NCI-H1694 treated with DMSO at 0.1 percent for 48 hours (cell line): Measurements from ENCODE around the gene ADARB2.

Experiments used
- DNase-seq: peaks from one replicate; lab custom pipeline; 2025; lab: John Stamatoyannopoulos, UW

ADARB2 gene

DNA sequence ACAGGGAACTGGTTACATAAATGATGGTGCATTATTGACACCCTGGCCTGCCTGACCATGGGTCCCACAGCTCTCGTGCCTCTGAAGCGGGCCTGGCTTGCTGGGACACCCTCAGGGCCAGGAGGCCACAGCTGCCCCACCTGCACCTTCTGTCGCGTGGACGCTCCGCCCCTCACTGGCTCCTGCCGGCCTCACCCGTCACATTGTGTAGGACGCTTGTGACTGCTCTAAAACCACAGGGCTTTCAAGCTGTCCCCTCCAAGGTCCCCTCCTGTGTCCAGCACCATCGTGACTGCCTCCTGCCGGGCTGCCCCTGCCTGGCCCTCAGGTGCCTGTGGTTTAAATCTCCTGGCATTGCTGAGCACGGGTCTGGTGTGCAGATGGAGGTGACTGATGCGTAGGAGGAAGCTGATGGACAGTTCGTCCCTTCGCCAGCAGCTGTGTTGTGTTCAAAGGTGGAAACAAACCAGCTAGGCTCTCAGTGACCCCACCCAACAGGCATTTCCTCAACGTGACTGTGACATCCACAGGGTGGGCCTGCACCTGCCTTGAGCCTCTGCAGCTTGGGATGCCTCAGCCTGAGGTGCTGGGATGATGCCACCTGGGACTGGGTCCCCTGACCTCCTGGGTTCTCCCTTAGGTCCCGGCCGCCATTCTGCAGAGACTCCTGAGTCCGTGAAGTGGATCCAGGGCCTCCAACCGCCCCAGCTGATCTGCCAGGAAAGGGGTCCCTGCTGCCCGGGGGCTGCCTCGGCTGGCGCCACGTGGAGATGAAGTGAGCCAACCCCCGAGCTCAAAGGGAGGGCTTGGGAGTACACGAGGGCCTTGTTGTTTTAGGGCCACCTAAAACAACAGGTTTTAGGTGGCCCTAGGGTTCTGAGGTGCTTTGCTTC, 532.6 kb downstream of the ADARB2 start:
- DNase-seq = no peak

DNA sequence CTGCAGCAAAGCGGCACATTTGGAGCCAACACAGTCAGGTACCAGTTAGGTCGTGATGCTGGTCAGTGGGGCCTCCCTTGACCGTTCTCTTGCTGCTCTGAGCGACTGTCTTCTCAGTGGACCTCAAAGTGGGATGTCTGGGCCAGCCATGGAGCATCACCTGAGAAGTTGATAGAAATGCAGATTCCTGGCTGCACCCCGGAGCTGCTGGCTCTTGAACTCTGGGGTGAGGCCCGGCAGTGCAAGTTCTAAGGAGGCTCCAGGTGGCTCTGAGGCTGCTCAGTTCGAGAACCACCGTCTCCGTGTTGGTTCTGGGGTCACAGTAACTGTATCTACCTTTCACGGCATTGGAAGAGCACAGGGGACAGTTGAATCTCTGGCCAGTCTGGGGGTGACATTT, 533.6 kb downstream of the ADARB2 start:
- no peak for DNase-seq

DNA sequence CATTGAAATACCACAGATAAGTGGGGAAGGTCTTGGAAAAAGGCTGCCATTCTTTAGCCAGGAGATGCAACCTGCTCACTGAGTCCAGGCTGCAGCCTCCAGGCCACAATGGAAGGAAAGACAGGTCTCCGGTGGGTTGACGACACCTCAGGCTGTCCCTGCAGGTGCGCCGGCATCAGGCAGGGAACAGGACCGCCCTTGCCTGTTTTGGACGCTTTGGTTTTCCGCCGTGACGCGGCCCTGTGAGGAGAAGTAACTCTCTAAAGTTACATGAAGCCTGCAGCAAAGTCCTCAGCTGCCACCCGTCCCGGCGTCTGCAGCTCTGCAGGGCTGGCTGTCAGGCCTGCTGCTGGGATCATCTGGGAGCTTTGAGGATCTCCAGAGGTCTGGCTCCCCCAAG, 534.1 kb downstream of the ADARB2 start:
- DNase-seq = no peak

DNA sequence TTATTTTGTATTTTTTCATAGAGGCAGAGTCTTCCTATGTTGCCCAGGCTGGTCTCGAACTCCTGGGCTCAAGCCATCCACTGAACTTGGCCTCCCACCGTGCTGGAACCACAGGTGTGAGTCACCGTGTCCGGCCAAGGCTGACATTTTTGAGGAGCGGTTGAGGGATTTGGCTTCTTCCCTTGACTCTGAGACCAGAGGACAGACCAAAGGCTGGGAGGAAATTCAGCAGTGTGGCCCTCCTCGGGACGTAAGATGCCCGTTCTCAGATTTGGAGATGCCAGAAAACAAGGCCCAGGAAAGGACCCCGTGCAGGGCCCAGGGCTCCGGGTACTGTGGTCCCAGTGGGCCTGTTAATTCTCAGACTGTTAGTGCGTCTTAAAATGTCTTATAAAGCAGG, 535.0 kb downstream of the ADARB2 start:
- no peak for DNase-seq

DNA sequence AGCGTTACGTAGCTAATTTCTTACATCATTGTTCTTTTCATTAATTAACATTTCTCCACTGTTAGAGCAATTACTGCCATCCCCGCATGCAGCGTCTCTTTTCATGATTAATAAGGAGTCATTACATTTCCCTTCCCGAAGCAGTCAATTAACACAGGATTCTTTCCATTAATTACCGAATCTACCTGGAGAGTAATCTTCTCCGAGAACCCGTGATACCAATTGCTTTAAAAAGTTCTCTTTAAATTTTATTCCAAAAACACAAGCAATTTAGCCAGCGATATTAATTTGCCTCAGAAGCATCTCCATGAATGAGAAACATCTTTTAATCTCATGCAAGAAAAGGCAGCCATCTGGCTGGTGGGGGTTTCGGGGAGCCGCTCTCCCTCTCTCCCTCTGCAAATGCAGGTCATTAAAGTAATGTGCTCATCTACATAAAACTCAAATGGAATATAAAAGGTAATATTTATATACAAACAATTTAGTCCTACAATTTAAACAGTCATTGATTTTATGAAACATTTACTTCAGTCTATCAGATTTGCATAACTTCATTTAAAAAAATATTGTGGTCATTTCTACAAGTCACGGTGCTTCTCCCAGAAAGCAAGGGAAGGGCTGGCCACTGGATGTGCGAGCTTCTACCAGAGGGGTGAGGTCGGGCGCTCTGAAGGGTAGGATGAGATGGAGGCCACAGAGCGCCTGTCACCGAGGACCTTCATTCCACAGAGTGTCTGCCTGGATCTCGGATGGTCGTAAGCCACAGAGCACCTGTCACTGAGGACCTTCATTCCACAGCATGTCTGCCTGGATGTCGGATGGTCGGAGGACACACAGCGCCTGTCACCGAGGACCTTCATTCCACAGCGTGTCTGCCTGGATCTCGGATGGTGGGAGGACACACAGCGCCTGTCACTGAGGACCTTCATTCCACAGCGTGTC, 536.2 kb downstream of the ADARB2 start:
- DNase-seq = peak; percentile 6

DNA sequence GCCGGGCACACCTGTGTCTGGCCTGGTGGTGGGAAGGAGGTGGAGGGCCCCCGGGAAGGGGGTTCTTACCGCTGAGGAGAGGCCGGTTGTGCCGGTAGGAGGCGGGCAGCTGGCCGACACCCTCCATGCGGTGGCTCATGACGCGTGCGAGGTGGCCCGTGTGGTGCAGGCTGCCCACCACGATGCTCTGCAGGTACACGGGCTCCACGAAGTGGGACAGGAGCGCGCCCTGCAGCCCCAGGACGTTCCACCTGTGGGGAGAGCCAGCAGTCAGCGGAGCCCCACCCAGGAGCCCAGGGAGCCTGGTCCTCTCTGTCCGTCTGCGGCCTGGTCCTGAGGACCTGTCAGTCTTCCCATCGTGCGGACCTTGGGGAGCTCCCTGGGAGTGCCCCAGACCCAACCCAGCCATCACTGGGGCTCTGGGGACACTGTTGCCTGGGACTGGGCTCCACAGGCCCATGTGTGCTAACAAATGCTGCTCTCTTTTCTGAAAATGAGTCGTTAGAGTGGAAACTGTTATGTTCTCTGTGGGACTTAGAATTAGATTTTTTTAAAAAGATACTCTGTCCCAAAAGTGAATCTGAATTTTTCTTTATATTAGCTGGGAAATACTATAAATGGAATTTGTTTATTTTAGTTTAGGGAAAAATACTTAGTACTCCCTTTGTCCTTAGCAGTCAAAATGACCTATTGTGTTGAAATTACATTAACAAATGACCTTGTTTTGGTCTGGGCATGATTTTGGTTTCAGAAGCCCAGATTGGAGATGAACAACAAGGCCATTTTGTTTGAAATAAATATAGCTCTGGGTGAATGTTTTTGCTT, 537.2 kb downstream of the ADARB2 start:
- no peak for DNase-seq

DNA sequence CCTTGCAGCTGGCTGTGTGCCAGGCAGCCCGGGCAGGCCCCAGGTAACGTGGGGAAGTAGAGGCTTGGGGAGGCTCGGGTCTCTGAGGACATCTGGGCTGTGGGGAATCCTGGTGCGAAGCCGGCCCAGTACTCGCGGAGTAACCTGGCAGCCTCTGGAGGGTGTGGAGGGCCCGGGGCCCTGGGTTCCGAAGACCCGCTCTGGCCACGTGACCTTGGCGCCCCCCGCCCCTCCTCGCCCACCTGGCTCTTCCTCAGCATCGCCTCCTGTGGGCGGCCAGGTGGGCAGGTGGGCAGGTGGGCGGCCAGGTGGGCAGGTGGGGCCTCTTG, 538.0 kb downstream of the ADARB2 start:
- DNase-seq = no peak

DNA sequence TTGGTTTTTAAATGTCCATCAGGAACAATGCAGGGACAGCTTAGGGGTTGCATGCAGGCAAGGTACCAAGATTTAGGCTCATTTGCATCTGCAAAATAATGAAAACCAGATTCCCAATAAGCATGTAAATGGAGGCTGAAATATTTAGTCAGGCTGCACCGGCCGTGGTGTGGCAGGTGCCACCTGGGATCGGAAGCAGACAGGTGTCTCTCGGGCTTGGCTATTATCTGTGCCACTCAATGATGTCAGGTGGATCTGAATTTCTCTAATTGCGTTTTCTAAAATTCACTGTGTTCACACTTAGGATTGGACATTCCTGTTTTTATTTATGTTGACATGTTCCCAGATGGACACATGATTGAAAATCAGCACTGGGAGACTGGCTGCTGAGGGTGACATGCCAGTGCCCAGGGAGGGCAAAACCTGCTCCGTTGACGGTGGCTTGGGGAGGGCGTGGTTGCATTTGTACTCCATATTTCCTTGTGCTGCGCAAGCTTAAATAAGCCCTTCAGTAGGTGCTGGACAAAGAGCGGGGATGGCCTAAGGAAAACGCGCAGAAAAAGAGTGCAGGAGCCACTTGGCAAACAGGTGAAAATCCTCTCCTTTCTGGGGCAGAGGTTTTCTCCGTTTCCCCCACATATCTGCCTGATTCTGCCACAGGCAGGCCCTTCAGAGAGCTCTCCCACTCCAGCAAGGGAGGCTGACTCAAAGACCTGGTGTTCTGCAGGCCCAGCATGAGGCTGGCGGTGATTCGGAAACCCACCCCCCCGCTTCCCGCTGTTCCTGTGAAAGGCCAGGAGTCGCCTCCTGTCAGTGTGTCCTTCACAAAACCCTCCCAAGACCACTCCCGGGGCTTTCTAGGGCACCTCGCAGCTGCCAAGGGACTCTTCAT, 538.6 kb downstream of the ADARB2 start:
- no peak for DNase-seq

DNA sequence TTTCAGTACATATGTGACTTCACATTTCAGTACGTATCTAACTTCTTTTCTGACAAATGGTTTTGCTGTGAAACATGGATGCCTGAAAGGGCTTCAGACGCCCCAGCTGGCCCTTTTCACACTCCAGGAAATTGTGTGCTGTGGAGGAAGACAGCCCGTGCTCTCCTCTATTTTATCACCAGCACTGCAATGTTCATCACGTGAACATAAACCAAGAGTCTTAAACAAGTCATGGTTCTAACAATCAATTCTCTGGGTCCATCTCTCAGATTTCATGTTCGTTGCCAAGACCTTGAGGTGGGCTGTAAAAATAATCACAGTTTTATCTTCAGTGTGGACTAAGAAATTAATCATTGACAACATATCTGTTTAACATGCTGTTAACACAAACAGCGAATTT, 539.9 kb downstream of the ADARB2 start:
- DNase-seq = no peak

DNA sequence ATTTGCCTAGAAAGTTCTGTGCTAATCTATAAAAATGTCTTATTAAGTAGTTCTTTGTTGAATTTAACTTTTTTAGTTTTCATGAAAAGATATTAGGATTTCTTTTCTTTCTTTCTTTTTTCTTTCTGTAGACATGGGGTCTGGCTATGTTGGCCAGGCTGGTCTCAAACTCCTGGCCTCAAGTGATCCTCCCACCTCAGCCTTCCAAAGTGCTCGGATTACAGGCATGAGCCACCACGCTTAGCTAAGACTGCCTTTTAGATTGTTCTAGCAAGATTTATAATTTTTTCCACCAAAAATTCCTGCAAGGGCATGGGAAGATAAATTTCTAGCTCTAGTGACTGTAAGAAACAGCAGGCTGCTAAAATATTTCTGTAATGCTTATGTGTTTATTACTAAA, 540.7 kb downstream of the ADARB2 start:
- no peak for DNase-seq

DNA sequence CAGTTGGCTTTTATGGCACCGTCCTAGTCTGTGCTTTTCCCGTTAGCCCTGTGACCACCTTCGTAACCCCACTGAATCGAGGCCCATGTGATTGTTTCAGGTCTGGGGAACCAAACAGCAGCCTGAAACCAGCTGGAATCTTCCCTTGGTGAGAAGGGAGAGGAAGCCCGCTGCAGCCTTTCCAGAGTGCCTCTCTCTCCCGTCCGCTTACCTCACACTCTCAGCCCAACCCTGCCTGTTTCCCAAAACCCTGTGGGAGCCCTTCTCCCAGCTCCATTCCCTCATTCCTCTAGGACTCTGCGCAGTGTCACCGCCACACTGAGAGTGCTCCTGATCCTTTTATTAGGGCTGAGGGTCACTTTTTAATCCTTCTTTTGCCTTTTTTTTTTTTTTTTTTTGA, 541.5 kb downstream of the ADARB2 start:
- no peak for DNase-seq

DNA sequence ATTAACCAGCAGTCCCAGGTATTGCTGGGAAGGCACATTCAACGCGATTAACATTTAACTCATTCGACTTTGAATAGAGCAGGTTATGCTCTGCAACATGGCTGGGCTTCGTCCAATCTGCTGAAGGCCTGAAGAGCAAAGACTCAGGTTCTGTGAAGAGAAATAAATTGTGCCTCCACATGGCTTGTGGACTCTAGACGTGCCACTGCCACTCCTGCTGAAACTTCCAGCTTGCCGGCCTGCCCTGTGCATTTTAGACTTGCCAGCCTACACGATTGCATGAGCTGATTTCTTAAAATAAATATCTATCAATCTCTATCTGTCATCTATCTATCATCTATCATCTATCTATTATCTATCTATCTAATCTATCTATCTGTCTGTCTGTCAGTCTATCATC, 543.2 kb downstream of the ADARB2 start:
- DNase-seq = no peak

DNA sequence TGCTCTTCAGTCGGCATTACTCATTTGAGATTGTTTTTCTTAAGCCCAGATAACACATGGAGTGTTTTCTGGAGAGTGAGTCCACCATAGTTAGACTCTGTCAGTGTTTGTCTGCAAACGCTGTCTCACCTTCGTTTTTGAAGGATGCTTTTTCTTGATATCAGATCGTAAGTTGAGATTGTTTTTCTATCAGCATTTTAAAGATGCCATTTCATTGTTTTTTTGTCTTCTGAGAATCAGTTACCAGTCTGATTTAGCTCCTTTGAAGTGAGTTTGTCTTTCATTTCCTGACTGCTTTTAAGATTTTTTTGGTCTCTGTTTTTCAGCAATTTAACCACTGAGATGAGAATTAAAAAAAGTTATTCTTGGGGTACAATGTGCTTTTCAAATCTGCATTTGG, 543.8 kb downstream of the ADARB2 start:
- DNase-seq = no peak

DNA sequence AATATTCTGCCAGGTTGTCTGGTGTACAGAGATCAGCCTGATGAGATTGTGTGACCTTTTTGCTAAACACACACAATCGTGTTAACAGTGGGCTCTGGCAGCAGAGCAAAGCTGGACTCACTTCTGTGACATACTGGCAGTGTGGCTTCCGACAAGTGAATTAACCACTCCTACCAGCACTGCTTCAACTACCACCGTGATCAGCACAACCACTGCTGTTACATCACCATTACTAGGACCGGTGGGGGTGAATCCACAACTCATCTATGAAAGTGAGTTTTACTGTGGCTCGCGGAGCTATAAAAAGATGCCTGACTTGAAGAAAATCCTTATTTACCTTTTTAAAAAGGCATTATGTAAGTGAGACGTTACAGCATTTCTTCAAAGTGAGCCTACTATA, 545.6 kb downstream of the ADARB2 start:
- DNase-seq = no peak

DNA sequence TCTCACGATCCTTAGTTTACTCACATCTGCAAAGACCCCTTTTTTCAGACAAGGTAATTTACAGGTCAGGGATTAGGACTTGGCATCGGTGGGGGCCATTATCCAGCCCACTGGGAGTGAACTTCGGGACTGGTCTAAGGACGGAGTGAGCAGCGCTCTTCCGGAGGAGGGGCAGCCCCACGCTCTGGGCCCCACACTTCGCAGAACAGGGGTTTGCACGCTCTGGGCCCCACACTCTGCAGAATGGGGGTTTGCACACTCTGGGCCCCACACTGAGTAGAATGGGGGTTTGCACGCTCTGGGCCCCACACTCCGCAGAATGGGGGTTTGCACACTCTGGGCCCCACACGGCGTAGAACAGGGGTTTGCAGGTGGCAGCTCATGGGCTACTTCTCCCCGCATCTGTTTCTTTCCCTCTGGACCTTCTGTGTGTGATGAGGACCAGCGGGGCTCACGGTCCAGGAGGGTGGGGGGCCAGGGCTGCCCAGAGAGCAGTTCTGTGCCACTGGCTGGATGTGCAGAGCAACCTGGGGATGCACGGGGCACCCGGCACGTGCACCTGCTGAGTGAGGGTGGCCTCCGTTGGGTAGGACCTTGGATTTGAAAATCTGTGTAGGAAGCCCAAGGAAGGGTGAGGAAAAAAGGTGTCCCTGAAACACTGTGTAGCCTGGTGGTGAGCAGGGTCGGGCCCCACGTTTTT, 546.4 kb downstream of the ADARB2 start:
- DNase-seq = no peak

DNA sequence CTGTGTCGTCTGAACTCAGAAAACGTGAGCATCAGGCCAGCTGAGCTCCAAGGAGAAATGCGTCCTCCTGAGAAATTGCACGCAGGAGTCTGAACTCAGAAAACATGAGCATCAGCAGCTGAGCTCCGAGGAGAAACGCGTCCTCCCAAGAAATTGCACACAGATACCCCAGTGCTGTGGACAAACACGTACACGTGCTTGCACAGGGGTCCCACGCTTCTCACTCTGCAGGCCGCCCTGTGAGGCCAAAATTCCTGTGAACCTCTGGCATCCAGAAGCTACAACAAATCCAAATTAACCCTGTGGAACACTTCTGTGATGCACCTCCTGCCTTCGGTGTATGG, 547.3 kb downstream of the ADARB2 start:
- DNase-seq = no peak

DNA sequence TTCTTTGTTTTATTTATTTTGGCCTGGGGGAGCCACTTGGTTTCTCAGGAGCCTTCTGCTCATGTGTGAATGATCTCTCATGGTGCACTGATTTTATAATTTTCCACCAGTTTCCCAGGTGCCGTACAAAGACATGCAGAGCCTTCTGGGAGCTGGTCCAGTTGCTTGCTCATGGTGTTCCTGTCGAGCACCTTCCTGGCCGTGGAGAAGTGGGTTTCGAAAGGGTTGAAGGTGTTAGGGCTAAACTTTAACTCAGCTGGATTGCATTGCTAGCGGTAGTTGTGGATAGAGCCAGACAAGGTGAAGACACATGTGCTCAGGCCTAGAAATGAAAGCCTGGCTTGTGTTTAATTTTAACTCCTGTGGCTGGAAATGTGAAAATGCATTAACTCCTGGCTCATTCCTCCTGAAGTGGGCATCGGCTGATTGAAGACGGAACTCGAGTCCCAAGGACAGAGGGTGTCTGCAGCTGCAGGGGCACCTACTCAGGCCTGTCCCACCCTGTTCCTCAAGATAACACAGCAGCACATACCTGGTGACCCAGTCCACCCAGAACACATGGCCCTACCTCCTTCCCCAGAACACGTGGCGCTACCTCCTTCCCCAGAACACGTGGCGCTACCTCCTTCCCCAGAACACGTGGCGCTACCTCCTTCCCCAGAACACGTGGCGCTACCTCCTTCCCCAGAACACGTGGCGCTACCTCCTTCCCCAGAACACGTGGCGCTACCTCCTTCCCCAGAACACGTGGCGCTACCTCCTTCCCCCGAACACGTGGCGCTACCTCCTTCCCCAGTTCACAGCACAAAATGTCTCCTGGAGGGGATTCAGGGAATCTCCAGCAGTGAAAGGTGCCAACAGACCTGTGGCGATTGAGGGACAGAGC, 547.9 kb downstream of the ADARB2 start:
- DNase-seq = no peak

DNA sequence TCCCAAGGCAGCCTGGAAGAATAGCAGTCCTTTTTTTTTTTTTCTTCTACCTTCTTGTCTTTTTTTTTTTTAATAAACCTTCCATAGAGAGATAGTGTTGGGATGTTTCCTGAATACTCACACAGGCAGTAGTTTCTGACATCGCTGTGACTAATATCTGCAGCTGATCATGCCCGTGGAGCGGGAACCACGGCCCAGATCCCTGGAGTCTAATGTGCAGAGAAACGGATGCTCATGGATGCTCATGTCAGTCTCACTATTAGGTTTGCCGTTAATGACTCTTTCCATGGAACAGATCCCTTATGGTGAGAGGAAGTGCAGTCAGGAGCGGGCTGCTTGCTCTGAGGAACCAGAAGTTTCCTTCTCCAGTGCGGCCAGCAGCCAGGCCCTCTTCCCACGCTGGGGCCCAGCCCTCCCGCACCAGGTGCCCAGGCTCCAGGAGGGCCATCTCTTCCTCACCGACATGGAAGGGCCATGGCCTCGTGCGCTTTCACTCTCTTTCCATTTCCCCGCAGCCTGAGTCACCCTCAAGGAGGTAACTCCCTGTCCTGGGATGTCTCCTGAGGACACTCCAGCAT, 548.7 kb downstream of the ADARB2 start:
- DNase-seq = no peak

DNA sequence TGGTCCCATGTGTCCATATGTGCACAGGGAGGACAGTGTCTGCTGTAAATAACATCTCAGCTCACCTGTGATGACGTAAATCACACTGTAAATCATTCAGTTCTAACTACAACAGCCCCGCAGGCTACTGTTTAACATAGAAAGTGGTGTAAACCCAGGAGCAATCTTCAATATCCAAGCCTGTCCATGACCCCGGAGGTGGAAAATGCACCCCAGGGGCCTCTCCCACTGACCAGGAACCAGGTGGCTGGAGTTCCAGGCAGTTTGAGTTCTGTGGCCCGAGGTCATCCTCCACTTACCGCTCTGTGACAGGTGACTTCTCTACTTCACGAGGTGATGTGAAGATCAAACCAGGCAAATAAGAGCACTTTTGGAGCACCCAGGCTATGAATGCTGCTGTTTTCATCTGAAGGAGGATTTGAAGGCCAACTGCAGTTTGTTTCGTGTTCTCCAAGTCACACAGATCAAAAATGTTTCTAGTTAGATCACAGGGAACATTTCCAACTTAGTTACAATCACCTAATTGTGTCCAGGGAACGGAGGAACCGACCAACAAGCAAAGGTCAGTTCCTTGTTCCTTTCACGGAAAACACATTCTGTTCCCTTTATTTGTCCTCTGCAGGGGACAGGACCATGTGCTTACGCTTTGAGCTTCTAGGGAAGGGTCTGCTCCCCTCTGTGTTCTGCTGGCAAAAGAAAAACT, 549.3 kb downstream of the ADARB2 start:
- no peak for DNase-seq
